GM12878 (cell line): ENCODE measurements around the gene FXYD7. TPM values are rescaled to one million over a fixed set of nuclear protein-coding genes. Genes with fewer than 3 reads are reported as not detected.

Experiments
- ATAC-seq: fragments of 200-7000 bp; cut with Tn5 transposase; 3 replicates; pipeline ENCODE4 v1.9.1; 2020; ENCODE audit warnings: mild to moderate bottlenecking, moderate library complexity
- BruUV-seq: library from RNA; stranded (reverse); fragments of 400-500 nt; replicated peaks from 2 replicates; lab custom pipeline; 2021; lab: Mats Ljungman, UMichigan
- CTCF ChIA-PET: fragments of 300-600 bp; sonication (Branson Sonifier 250); formaldehyde crosslinking; extraction: SDS; loops from one replicate; lab custom pipeline; 2021; ENCODE audit warnings: inconsistent platforms; lab: Yijun Ruan, JAX
- POLR2A ChIA-PET: fragments of 350-600 bp; formaldehyde crosslinking; extraction: SDS; loops from one replicate; lab custom pipeline; 2021; ENCODE audit warnings: inconsistent platforms; lab: Charles Lee
- RAD21 ChIA-PET: fragments of 300-600 bp; sonication (Branson Sonifier 250); formaldehyde crosslinking; loops from one replicate; lab custom pipeline; 2023; ENCODE audit warnings: antibody characterized with exemption; ENCODE audit not compliant: unreplicated experiment; lab: Charles Lee
- SMC1A ChIA-PET: fragments of 300-600 bp; sonication (Branson Sonifier 250); formaldehyde crosslinking; loops from one replicate; lab custom pipeline; 2023; ENCODE audit not compliant: unreplicated experiment, uncharacterized antibody; lab: Charles Lee
- DNase-seq: peaks from one replicate; pipeline ENCODE4 v3.0.0-alpha.2; 2011; ENCODE audit warnings: low read depth, low spot score
- FAIRE-seq: peaks from 3 replicates; lab custom pipeline; 2011; peaks lifted over from hg19 to GRCh38; lab: Jason Lieb, UNC
- H2AFZ ChIP-seq: 2 replicates; pipeline ENCODE4 v1.6.0; 2011; ENCODE audit warnings: low read depth, low read length, control low read depth; ENCODE audit not compliant: control insufficient read depth
- H3K27ac ChIP-seq: 2 replicates; pipeline ENCODE4 v1.5.1; 2011; ENCODE audit warnings: control low read depth; ENCODE audit not compliant: control insufficient read depth, insufficient read depth
- H3K27me3 ChIP-seq, 2 experiments: replicated peaks in 1 of 2; 2 replicates each; pipeline versions ENCODE4 v1.6.0 to v1.6.1; 2011; ENCODE audit warnings: low read length in 1 of 2; ENCODE audit not compliant: control insufficient read depth in 2 of 2, insufficient read depth in 2 of 2
- H3K36me3 ChIP-seq, 2 experiments: 2 replicates each; pipeline ENCODE4 v1.5.1; 2011; ENCODE audit warnings: low read length in 1 of 2; ENCODE audit not compliant: control insufficient read depth in 2 of 2, insufficient read depth in 2 of 2
- H3K4me1 ChIP-seq: 2 replicates; pipeline ENCODE4 v1.6.1; 2011; ENCODE audit warnings: mild to moderate bottlenecking, low read length, moderate library complexity, mixed read lengths; ENCODE audit not compliant: control insufficient read depth, insufficient read depth
- H3K4me2 ChIP-seq: 2 replicates; pipeline ENCODE4 v1.6.0; 2011; ENCODE audit warnings: control low read depth; ENCODE audit not compliant: control insufficient read depth, insufficient read depth
- H3K4me3 ChIP-seq: fragments of 200-600 bp; sonication (generic); 2 replicates; pipeline ENCODE4 v1.5.1; 2016
- H3K79me2 ChIP-seq: 2 replicates; pipeline ENCODE4 v1.6.0; 2011; ENCODE audit warnings: low read length; ENCODE audit not compliant: control insufficient read depth, insufficient read depth
- H3K9ac ChIP-seq: 2 replicates; pipeline ENCODE4 v1.8.0; 2011; ENCODE audit warnings: low read length, control low read depth, mixed read lengths; ENCODE audit not compliant: control insufficient read depth, insufficient read depth
- H3K9me3 ChIP-seq: replicated peaks from 3 replicates; pipeline ENCODE4 v1.5.1; 2011; ENCODE audit warnings: mild to moderate bottlenecking, low read length; ENCODE audit not compliant: control insufficient read depth, insufficient read depth
- H4K20me1 ChIP-seq: 2 replicates; pipeline ENCODE4 v1.6.0; 2011; ENCODE audit not compliant: control insufficient read depth, insufficient read depth
- FOXK2 ChIP-seq: fragments of 450-650 bp; IDR thresholded peaks from 2 replicates; pipeline ENCODE4 v1.6.1; 2017; ENCODE audit warnings: mild to moderate bottlenecking, moderate library complexity
- FOXM1 ChIP-seq: IDR thresholded peaks from 2 replicates; pipeline ENCODE4 v1.6.1; 2012; ENCODE audit warnings: low read depth, mild to moderate bottlenecking, inconsistent platforms, low read length, moderate library complexity
- GATAD2B ChIP-seq: fragments of 450-650 bp; conservative IDR thresholded peaks from 2 replicates; pipeline ENCODE4 v1.6.1; 2017; ENCODE audit warnings: low read depth, mild to moderate bottlenecking, moderate library complexity
- KDM1A ChIP-seq: fragments of 200-600 bp; sonication (generic); IDR thresholded peaks from 2 replicates; pipeline ENCODE4 v1.6.1; 2016; ENCODE audit warnings: borderline replicate concordance
- LARP7 ChIP-seq: fragments of 450-650 bp; IDR thresholded peaks from 2 replicates; pipeline ENCODE4 v1.6.1; 2017; ENCODE audit warnings: mild to moderate bottlenecking
- MEF2A ChIP-seq: IDR thresholded peaks from 2 replicates; pipeline ENCODE4 v1.6.1; 2011; ENCODE audit warnings: low read depth, mild to moderate bottlenecking, low read length, moderate library complexity; ENCODE audit not compliant: insufficient read depth
- MLLT1 ChIP-seq: fragments of 450-650 bp; IDR thresholded peaks from 2 replicates; pipeline ENCODE4 v1.6.1; 2016; ENCODE audit warnings: mild to moderate bottlenecking
- NFIC ChIP-seq: IDR thresholded peaks from 2 replicates; pipeline ENCODE4 v1.6.1; 2012; ENCODE audit warnings: low read depth, mild to moderate bottlenecking, inconsistent platforms, low read length, moderate library complexity
- NKRF ChIP-seq: fragments of 450-650 bp; conservative IDR thresholded peaks from 2 replicates; pipeline ENCODE4 v1.6.1; 2017; ENCODE audit warnings: mild to moderate bottlenecking, moderate library complexity
- NR2C1 ChIP-seq: fragments of 450-650 bp; IDR thresholded peaks from 2 replicates; pipeline ENCODE4 v1.6.1; 2017; ENCODE audit warnings: antibody characterized with exemption, mild to moderate bottlenecking, moderate library complexity
- NRF1 ChIP-seq: conservative IDR thresholded peaks from 2 replicates; pipeline ENCODE4 v1.6.1; 2011; ENCODE audit warnings: mild to moderate bottlenecking, low read depth, low read length, improper control_type of control experiment
- PBX3 ChIP-seq: IDR thresholded peaks from 2 replicates; pipeline ENCODE4 v1.6.1; 2011; ENCODE audit warnings: mild to moderate bottlenecking, low read depth, low read length, moderate library complexity; ENCODE audit not compliant: insufficient replicate concordance
- PRDM15 ChIP-seq: fragments of 450-650 bp; formaldehyde crosslinking; IDR thresholded peaks from 2 replicates; pipeline ENCODE4 v1.4.0; 2020; ENCODE audit warnings: mild to moderate bottlenecking, moderate library complexity
- RB1 ChIP-seq: fragments of 450-650 bp; formaldehyde crosslinking; IDR thresholded peaks from 2 replicates; pipeline ENCODE4 v1.6.1; 2017; ENCODE audit warnings: mild to moderate bottlenecking, borderline replicate concordance
- RUNX3 ChIP-seq: IDR thresholded peaks from 2 replicates; pipeline ENCODE4 v1.6.1; 2012; ENCODE audit warnings: low read length, inconsistent platforms
- SRF ChIP-seq, 2 experiments: IDR thresholded peaks; 2 replicates each; pipeline ENCODE4 v1.6.1; 2011; ENCODE audit warnings: low read depth in 2 of 2, low read length in 2 of 2, mild to moderate bottlenecking in 1 of 2, moderate library complexity in 1 of 2
- ZZZ3 ChIP-seq: IDR thresholded peaks from 2 replicates; pipeline ENCODE4 v1.6.1; 2011; ENCODE audit warnings: low read depth; ENCODE audit not compliant: control insufficient read depth, insufficient read length
- WGBS: methylation state at CpG from one replicate; pipeline ENCODE4 v1.1.6; 2016; ENCODE audit warnings: low lambda C conversion rate; ENCODE audit not compliant: insufficient replicate concordance, insufficient coverage; ENCODE audit errors: missing lambda C conversion rate; 5-methylcytosine and 5-hydroxymethylcytosine counted together
- in situ Hi-C: fragments of 300-500 bp; cut with MboI; formaldehyde crosslinking; loops from 9 replicates; pipeline ENCODE4 v1.14.3; 2018; ENCODE audit warnings: mixed read lengths
- intact Hi-C: fragments of 100-400 bp; cut with micrococcal nuclease; formaldehyde crosslinking; loops from one replicate; pipeline ENCODE4 v1.14.2; 2022; ENCODE audit not compliant: unreplicated experiment
- polyA plus RNA-seq, 11 experiments: library from polyadenylated mRNA; depleted of rRNA in 4 of 11; unstranded in 6 of 11; stranded (reverse) in 5 of 11; fragments of >200 nt; fragmentation: Nextera tagmentation in 4 of 11; fragmentation: Illumina TruSeq in 1 of 11; extraction: Ambion mirVana in 4 of 11; extraction: Trizol in 1 of 11; gene quantifications; 1 replicate in 1 of 11; 2 replicates in 10 of 11; pipeline versions ENCODE4 v1.2.1 to v1.2.3, GENCODE V29; 2011 to 2016; ENCODE audit warnings: inconsistent platforms in 2 of 11, missing spikeins in 2 of 11, low read depth in 1 of 11
- total RNA-seq, 4 experiments: library from RNA; depleted of rRNA in 3 of 4; stranded (reverse); fragments of >200 nt in 3 of 4; fragmentation: Illumina TruSeq in 1 of 4; extraction: Trizol in 1 of 4; gene quantifications; 2 replicates each; pipeline versions ENCODE4 v1.2.1 to v1.2.3, GENCODE V29; 2013 to 2021

Gene FXYD7
- total and polyA plus RNA-seq, 10 of the 15 experiments (the other 5 are each of a cell fraction or from before 2014, with no cell fraction given): 0.07 to 0.28 (median 0.12) TPM; not detected in 7

GRCh38 chr19:35155441-35155840 is 12.4 kb downstream of the FXYD7 start:
- H3K4me3 ChIP-seq: peak overlapping the region; percentile 98
- FAIRE-seq (peak; percentile 87), DNase-seq (no peak), ATAC-seq (peak; percentile 61)
- H3K4me2 ChIP-seq: peak overlapping the region; percentile 81
- ChIA-PET RAD21 (interaction anchor here (1.0 to 2.3 kb wide), 2 partner anchors 14 kb away, joined by 3 to 17 read pairs; no protein-coding TSS in a partner anchor), POLR2A (no interaction called here), CTCF (interaction anchor here (1.0 kb wide), 1 partner anchor 79 kb away, joined by 3 read pairs; no protein-coding TSS in a partner anchor), SMC1A (no interaction called here)
- no peaks in the 10 kb centered on the region for H3K9me3 ChIP-seq
- peaks cover 6% of the 10 kb centered on the region for H3K4me1 ChIP-seq
- peak overlapping the region; percentile 59 for H2AFZ ChIP-seq
- 0% methylated on average over 12 of the region's 17 CpGs for WGBS
- no TSS peak for BruUV-seq
- peaks cover 0 to 3% of the 10 kb centered on the region in 2 experiments; a peak in 1 of 4 replicates for H3K27me3 ChIP-seq
- peaks cover 19% of the 10 kb centered on the region for H3K79me2 ChIP-seq
- in situ Hi-C loops (no loop called here), intact Hi-C loops (loop anchor here (5.0 kb wide), 1 partner anchor 52 kb away; no protein-coding TSS in a partner anchor)
- no peaks in the 10 kb centered on the region for H4K20me1 ChIP-seq
- peak overlapping the region; percentile 34 for H3K27ac ChIP-seq
- peaks cover 2 to 18% of the 10 kb centered on the region in 2 experiments for H3K36me3 ChIP-seq
- peak overlapping the region; percentile 75 for H3K9ac ChIP-seq
- TF ChIP-seq MEF2A: no peak
- no peak for TF ChIP-seq SRF (IDR thresholded peaks at IDR 0.05; ENCODE audit: low read depth in 2 of 2, low read length in 2 of 2)
- TF ChIP-seq RB1: no peak
- no peak for TF ChIP-seq MLLT1
- TF ChIP-seq ZZZ3: no peak
- TF ChIP-seq GATAD2B: no peak
- TF ChIP-seq KDM1A: no peak
- no peak for TF ChIP-seq NRF1
- TF ChIP-seq PBX3: no peak
- TF ChIP-seq RUNX3: no peak
- TF ChIP-seq FOXM1: no peak
- no peak for TF ChIP-seq NFIC
- no peak for TF ChIP-seq NR2C1
- peak; percentile 50; the same call in 1 of the 2 replicates for TF ChIP-seq LARP7
- TF ChIP-seq NKRF: no peak; the same call in 1 of the 2 replicates
- no peak for TF ChIP-seq PRDM15 (CRISPR knock-in tag)
- TF ChIP-seq FOXK2: no peak
